HG02840 (cell line): ENCODE measurements around the gene ARFGEF2.
"Not testable (repeated sequence)": the region's sequence is repeated elsewhere in the genome, so short reads cannot be mapped to it uniquely, and the experiment has no call there.

Experiments used
- ATAC-seq: cut with Tn5 transposase; IDR thresholded peaks from one replicate; pipeline ENCODE4 v1.9.1; 2021; ENCODE audit warnings: mild to moderate bottlenecking, moderate library complexity, moderate number of reproducible peaks; ENCODE audit not compliant: unreplicated experiment, low FRiP score

Gene ARFGEF2

DNA sequence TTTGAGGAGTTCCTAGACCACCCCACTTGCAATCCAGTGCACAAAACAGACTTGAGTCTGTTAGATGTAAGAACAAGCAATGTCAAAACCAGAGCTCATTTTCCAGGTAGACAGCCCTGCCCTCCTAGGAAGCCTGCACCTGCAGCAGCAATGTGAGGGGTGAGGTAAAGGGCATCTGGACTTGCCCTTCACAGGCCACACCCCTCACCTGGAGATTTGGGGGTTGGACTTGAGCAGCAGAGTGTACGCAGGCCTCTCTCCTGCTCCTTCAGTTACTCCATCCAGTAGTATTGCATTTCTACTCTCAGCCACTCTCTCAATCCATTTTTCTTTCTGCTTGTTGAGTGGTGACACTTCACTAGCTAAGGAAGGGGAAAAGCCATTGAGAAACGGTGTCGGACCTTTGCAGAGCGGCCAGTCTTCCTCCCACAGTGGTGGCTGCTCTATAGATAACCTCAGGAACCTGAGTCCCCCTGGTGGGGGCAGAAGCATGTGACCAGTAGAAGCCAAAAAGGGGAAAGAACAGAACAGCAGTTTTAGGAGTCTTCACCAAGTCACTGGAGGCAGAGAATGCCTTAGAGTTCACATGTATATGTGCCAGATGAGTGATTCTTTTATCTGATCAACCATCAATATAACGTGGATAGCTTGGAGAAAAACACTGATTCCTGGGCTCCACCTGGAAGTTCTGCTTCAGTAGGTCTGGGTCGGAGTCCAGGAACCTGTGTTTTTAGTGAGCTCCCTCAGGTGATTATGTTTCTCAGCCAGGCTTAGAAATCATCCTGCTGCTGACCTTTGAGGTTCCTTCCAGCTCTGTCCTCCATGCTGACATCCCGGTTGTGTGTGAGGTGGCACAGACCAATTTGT, 28.0 kb downstream of the ARFGEF2 start:
- ATAC-seq: no peak

DNA sequence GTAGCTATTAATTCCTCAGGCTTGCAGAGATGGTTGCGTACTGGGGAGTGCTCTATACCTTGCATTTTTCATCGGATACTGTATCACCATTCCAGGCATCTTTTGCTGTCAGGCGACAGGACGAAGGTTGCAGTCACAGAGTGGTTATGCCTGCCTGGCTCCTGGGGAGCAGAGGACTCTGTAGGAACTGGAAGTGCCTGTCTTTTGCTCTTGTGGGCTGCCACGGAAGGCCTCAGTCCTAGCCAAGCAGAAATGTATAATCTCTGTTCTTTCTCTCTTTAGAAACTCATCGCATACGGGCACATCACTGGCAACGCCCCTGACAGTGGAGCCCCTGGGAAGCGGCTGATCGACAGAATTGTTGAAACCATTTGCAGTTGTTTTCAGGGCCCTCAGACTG, 29.5 kb downstream of the ARFGEF2 start:
- no peak for ATAC-seq

DNA sequence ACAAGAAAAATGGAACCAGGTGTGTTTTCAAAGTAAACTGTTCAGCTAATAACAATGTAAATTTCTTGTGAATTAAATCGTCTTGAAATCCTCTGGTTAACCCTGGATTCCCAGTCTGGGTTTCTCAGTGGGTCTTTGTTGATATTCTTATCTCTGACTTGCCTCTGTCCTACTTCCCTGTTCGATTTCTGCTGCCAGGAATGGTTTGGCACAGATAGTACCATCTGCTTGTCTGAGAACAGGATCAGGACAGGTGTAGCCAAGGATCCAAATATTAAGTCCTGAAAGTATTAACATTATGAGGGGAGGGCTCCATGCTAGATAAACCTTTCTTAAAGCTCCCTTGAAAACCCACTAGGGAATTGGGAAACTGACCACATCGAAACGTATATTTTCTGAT, 30.1 kb downstream of the ARFGEF2 start:
- ATAC-seq: no peak

- ATAC-seq: no peak
These were observed 31.1 kb downstream of the ARFGEF2 start for GRCh38 chr20:48952656-48953055.

DNA sequence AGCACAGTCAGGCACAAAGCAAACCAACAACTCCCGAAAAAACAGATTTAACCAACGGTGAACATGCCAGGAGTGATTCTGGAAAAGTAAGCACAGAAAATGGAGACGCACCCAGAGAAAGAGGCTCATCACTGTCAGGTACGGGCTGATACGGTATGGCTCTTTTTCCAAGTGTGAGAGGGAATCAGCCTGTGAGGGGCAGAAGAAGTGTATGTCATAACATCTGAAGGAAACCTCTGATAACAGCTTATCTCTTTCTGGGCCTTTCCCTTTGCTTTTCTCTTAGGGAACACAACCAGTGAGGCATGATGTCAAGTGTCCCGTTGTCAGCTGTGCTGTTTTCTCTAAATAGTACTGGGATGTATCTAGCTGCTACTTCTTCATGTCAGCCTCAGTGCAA, 32.1 kb downstream of the ARFGEF2 start:
- no peak for ATAC-seq

GRCh38 chr20:48956052-48956451, 34.5 kb downstream of the ARFGEF2 start:
- no peak for ATAC-seq

GRCh38 chr20:48957053-48957481, 35.6 kb downstream of the ARFGEF2 start:
- ATAC-seq: no peak

DNA sequence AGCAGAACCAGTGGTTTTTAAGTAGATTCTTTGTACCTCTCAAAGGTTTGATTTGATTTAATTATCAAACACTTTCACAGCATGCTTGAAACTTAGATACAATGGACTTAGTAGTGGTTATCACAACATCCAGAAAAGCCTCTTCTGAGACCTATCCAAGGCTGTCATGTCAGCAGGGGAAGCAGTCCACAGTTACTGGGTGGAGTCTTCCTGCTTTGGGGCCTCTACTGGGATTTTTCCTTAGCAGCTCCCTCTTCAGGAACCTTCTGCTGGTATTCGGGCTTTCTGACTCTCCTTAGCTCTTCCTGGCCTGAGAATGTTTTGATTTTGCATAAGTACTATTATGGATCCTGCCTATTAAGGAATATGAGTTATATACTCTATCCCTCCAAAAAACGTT, 36.0 kb downstream of the ARFGEF2 start:
- ATAC-seq: no peak

DNA sequence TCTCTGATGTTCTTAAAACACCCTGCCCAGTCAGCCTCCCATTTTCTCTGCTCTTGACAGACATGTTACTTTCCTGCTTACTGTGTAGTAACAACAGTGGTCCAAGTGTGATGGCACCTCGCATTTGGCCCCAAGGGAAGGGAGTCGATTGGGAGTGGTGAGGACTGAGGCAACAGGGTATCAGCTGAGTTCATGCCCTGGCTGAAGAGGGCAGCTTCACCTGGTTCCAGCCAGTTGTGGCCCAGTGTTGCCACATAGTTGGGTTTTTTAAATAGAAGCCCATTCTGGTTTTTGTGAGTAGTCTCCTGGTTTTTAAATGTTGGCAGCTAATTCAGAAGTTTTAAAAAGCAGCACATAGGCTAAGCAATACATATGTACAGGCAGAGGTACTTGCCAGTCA, 37.2 kb downstream of the ARFGEF2 start:
- no peak for ATAC-seq

GRCh38 chr20:48959899-48960550, 38.5 kb downstream of the ARFGEF2 start:
- no peak for ATAC-seq

GRCh38 chr20:48962421-48962820, 40.9 kb downstream of the ARFGEF2 start:
- no peak for ATAC-seq

DNA sequence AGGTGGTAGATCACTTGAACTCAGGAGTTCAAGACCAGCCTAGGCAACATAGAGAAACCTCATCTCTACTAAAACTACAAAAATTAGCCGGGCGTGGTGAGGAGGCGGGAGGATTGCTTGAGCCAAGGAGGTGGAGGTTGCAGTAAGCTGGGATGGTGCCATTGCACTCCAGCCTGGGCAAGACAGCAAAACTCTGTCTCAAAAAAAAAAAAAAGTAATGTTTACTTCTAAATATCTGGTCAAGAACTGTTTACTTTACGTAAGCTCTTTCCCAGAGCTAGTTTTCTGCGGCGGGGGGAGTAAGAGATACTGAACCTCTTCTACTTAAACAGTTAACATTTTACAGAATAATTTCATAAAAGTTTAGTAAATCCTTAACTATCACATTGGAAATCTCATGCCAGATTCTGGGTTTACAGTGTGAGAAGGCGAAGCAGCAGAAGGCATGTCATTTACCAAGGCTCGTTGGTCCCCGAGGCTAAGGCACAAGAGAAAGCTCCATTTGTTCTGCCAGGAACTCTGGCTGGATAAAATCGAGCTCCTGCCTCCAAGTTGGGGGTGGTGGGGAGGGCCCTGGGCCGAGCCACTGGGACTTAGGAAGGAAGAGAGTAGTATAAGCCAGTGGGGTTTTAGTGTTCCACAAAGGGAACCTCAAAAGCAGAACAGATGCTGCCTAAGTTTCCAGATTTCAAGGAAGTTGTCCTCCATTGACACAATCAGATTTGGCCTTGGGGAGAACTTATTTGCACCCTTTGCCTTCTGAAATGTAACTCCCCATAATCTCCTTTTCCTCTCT, 41.7 kb downstream of the ARFGEF2 start:
- ATAC-seq: no peak

DNA sequence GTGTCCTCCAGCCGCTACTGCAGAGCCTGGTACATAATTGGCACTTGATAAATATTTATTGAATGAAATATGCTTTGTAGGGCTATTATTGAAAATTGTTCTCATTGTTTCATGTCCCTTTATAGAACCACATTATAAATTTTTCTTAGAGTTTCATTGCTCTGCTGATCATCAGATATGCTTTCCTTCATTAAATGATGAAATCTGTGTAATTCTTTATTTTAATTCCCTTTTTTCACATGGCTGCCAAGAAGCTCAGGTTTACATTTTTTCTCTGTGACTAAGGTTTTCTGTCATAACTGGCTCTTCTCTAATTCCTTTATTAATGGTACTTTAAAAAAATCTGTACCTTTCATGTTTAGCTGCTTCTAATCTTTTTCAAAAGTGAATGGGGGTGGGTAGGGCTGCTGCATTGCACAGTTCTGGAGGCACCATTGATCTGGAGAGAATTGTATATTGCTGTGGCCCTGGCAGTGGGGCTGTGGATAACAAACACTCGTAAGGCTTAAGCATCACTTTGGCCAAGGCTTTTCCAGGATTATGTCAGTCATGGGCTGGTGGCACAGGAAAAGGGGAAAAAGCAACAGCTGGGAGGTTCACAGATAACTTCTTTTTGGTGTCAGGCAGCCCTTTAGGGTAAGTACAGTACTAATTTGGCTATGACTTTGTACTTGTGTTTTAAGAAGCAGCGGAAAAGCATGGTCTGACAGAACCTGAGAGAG, 43.8 kb downstream of the ARFGEF2 start:
- ATAC-seq: no peak

DNA sequence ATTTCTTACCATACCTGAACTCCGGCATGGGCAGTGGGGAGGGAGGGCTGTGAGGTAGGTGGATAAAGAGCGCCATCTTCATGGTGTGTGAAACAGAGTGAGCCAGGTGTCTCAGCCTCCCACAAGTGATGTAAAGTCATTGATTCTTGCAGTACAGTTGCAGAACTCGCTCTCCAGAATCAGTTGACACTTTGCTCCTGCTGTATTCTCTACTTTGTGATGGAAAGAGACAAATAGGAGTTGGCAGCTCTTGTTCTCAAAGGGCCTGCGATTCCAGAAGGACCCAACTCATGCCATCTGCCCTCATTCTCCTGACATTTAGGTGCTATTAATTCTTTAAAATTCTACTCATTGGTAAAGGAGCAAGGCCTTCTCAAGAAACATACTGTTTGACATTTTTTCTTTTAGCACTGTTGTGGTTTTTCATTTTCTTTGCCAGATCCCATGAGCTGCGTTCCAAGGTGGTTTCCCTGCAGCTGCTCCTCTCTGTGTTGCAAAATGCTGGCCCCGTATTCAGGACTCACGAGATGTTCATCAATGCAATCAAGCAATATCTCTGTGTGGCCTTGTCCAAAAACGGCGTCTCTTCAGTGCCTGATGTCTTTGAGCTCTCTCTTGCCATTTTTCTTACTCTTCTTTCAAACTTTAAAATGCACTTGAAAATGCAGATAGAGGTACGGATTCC, 49.3 kb downstream of the ARFGEF2 start:
- no peak for ATAC-seq

- ATAC-seq: no peak
These were observed 50.4 kb downstream of the ARFGEF2 start for GRCh38 chr20:48971956-48972355.

DNA sequence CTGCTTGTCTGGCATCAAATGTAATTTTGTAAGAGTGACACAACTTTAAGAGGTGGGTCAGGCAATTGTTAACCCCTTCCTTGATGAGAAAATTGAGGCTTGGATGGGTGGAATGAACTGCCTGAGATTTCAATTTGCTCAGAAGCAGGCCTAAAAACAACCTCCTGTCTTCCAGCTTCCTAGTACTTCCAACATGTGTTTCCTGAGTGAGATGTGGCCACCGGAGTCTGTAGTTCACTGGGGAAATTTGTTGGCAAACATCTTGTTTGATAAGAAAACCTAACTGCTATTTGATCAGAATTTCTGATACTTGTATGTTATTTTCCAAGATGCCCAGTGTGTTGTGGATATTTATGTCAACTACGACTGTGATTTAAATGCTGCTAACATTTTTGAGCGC, 51.3 kb downstream of the ARFGEF2 start:
- no peak for ATAC-seq

GRCh38 chr20:48975955-48976354, 54.4 kb downstream of the ARFGEF2 start:
- ATAC-seq: no peak

- ATAC-seq: not testable (repeated sequence)
These were observed 58.5 kb downstream of the ARFGEF2 start for GRCh38 chr20:48979980-48980379.

GRCh38 chr20:48983423-48984400, 62.2 kb downstream of the ARFGEF2 start:
- no peak for ATAC-seq
